Stimulated activated CD4-positive, alpha-beta T cell treated with anti-CD3 and anti-CD28 coated beads, Interleukin-4, amount 100 ng/mL, for 24 hours (primary cell): ENCODE measurements around the gene MLLT3.
A peak's percentile ranks its signal among the peaks of the same experiment; 100 is the strongest.

Experiments used
- DNase-seq: peaks from one replicate; pipeline ENCODE4 v3.0.0-alpha.2; 2020

The MLLT3 gene

GRCh38 chr9:20407013-20407412 lies 215.3 kb downstream of the MLLT3 start:
- DNase-seq: no peak

DNA sequence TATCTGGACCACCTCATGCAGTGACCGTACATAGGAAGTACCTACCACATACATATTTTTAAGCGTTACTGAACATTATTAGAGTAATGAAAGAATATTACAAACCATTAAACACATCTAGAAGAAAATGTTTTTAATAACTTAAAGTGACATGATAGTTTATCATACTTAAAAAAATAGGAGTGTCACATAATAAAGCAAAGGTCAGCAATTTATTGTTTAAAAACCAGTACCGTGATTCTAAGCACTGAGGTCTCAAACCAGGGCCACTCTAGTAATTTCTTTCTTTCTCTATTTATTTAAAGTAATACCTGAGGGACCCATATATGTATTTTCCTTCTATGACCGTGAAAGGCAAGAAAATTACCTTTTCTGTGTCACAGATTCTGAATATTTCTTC lies 216.0 kb downstream of the MLLT3 start:
- DNase-seq: no peak

DNA sequence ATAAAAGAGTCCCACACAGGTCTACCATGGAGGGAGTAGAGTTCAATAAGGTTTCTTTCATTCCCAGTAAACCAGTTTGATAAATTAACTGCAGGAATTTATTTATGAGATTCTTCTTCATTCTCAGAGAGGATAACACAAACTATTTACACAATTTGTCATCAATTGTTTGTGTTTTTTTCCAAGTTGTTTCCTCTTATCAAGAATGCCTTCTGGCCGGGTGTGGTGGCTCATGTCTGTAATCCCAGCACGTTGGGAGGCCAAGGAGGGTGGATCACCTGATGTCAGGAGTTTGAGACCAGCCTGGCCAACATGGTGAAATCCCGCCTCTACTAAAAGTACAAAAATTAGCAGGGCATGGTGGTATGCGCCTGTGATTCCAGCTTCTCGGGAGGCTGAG lies 216.7 kb downstream of the MLLT3 start:
- DNase-seq: no peak

GRCh38 chr9:20405078-20405477 lies 217.2 kb downstream of the MLLT3 start:
- no peak for DNase-seq

DNA sequence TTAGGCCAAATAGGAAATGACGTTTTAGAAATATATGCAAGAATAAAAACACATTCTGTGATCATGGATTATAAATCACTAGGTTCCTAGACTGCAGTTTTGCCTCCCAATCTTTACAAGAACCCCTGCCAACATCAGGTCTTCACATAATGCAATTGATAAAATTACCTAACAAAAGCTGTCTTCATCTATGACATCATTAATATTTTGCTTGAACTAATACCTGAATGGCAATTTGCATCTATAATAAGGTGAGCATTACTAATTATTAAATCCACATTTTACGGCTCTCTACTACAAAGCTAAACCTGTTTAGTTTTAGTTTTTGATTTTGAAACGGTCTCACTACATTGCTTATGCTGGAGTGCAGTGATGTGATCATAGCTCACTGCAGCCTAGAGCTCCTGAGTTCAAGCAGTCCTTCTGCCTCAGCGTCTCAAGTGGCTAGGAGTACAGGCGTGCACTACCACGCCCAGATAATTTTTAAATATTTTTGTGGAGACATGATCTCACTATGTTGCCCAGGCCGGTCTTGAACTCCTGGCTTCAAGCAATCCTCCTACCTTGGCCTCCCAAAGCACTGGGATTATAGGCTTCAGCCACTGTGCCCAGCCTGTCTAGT lies 218.0 kb downstream of the MLLT3 start:
- no peak for DNase-seq

GRCh38 chr9:20403346-20403745 lies 219.0 kb downstream of the MLLT3 start:
- no peak for DNase-seq

- DNase-seq: no peak
Observed at GRCh38 chr9:20402273-20402875, 219.9 kb downstream of the MLLT3 start.

- DNase-seq: no peak
Observed at GRCh38 chr9:20398536-20399338, 223.6 kb downstream of the MLLT3 start.

- DNase-seq: no peak
Observed at GRCh38 chr9:20397348-20397747, 225.0 kb downstream of the MLLT3 start.

GRCh38 chr9:20396509-20396908 lies 225.8 kb downstream of the MLLT3 start:
- DNase-seq: peak; percentile 6

- no peak for DNase-seq
Observed at GRCh38 chr9:20395651-20396050, 226.6 kb downstream of the MLLT3 start.

GRCh38 chr9:20394969-20395368 lies 227.3 kb downstream of the MLLT3 start:
- no peak for DNase-seq

DNA sequence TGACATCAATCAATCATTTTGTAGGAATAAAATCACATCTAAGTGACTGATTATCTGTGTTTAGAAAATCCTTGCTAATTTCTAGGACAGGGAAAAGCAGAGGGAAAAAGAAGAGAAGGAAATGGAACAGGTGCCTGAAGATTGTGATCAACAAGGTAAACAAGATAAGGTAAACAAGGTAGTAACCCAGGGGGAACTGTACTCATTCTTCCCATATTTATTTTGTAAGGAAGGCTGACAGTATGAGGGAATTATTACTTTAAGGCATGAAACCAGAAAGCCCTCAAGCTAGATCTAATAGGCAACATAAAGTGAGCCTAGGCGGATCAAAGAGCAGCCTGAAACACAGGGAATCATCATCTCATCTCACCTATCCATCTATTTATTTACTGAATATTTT lies 231.1 kb downstream of the MLLT3 start:
- DNase-seq: no peak

DNA sequence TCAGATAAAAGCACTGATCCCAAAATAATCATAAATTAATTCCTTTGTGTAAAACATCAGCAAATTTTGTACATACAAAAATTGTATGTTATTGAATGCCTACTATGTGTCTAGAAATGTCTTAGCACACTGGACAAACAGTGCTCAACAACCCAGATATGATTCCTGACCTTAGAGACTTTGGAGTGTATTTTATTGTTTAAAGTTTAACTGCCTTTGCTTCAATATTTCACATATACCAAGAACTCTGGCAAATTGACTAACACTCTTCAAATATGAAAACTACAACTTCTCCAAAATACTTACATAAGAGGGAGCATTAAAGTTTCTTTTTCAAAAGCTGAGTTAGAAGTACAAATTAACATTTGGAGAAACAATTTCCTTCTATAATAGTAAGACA lies 231.9 kb downstream of the MLLT3 start:
- no peak for DNase-seq

GRCh38 chr9:20387062-20387461 lies 235.2 kb downstream of the MLLT3 start:
- no peak for DNase-seq

- DNase-seq: no peak
Observed at GRCh38 chr9:20384642-20385041, 237.7 kb downstream of the MLLT3 start.

GRCh38 chr9:20382460-20383071 lies 239.7 kb downstream of the MLLT3 start:
- DNase-seq: no peak

GRCh38 chr9:20380546-20380945 lies 241.8 kb downstream of the MLLT3 start:
- DNase-seq: no peak

DNA sequence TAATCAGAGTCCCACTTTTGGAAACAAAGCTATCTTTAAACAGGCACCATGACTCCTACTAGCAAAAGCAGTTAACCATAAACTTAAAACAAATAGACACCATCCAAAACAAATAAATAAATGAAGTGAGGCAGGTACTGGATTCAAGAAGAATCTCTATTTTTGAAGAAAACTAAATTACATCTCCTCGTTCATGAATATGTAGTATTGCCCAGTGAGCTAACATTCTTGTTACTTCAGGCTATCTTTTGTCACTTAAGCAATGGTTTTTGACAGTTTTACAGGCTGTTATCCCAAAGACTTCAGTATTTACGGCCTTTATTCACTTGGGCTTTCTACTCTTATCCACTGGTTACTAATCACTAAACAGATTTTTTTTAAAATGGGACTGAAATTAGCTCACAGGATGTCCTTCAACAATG lies 242.5 kb downstream of the MLLT3 start:
- DNase-seq: no peak

DNA sequence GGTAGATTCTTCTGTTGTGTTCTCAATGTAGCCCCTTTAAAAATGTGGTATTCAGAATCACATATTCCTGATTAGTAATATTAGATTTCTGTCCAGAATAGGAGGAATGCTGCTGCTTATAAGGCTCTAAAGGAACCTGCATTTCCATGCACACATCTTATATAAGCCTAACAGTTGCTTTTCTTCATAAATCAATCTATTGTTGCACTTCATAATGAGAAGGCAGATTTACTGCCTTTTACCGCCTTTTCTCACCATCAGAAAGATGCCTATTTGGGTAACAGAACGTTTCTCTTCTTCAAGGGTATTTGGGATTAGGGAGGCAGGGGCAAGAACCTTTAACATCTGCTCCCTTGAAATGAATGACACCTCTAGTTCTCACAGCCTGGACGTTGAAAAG lies 243.4 kb downstream of the MLLT3 start:
- DNase-seq: no peak

GRCh38 chr9:20377790-20378189 lies 244.5 kb downstream of the MLLT3 start:
- no peak for DNase-seq

DNA sequence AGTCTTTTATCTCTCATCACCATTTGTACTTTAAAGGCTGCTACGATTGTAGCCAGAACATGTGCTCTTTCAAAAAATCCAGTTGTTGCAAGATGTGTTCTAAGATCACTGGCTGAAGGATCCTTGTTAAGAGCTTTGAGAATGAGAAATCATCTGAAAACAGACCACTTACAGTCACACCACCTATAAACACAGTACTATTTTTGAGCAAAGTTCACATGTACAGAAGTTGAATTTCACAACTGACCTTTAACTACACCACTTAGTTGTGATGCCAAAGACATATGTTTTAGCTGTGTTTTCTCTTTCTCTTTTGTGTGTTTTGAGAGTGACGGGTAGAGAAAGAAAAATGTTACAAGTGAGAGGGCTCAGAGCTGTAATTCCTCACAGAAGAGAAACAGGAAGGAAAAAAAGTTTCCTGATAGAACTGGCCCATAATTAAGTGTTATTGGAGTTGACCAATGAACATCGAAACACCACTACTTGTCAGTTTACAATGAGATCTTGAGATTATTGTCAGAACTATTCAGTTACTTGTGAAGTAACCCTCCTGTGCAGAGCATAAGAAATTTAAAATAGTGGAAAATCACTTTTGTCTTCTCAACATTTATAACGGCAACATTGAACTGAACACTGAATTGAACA lies 245.4 kb downstream of the MLLT3 start:
- DNase-seq: no peak

- no peak for DNase-seq
Observed at GRCh38 chr9:20376042-20376441, 246.3 kb downstream of the MLLT3 start.
